BJ (cell line): ENCODE data around the gene SPSB1. TPM values are rescaled to one million over a fixed set of nuclear protein-coding genes. Genes with fewer than 3 reads are reported as not detected.
"Not testable (repeated sequence)": the region's sequence is repeated elsewhere in the genome, so short reads cannot be mapped to it uniquely, and the experiment has no call there.

Source experiments
- CTCF ChIA-PET: fragments of 350-600 bp; formaldehyde crosslinking; extraction: SDS; loops from one replicate; lab custom pipeline; 2021; ENCODE audit warnings: antibody characterized with exemption, inconsistent platforms; lab: Yijun Ruan, JAX
- POLR2A ChIA-PET: fragments of 300-600 bp; sonication (Branson Sonifier 250); formaldehyde crosslinking; extraction: SDS; loops from one replicate; lab custom pipeline; 2021; ENCODE audit warnings: antibody characterized with exemption; lab: Charles Lee
- DNase-seq: peaks from one replicate; pipeline ENCODE4 v3.0.0-alpha.2; 2011; ENCODE audit warnings: low read depth
- H3K27me3 ChIP-seq: 2 replicates; pipeline ENCODE4 v1.6.0; 2011; ENCODE audit warnings: low read length; ENCODE audit not compliant: control insufficient read depth, insufficient read depth
- H3K36me3 ChIP-seq: 2 replicates; pipeline ENCODE4 v1.5.1; 2011; ENCODE audit warnings: low read length; ENCODE audit not compliant: control insufficient read depth, insufficient read depth
- H3K4me3 ChIP-seq: 2 replicates; pipeline ENCODE4 v1.5.1; 2011; ENCODE audit warnings: low read depth, mild to moderate bottlenecking, control low read depth, low read length
- polyA plus RNA-seq: library from polyadenylated mRNA; depleted of rRNA; stranded (reverse); fragments of >200 nt; gene quantifications from 2 replicates; pipeline ENCODE4 v1.2.3, GENCODE V29; 2011
- TF ChIP-seq, protein P1 (sequence below): IDR thresholded peaks from 2 replicates; pipeline ENCODE4 v1.5.1; 2011; ENCODE audit warnings: low read depth, mild to moderate bottlenecking, control low read depth, inconsistent platforms, low read length, moderate library complexity; ENCODE audit not compliant: insufficient read depth

The SPSB1 gene
- polyA plus RNA-seq, 1 experiment = 19.8 TPM

- ChIA-PET POLR2A (no interaction called here), CTCF (interaction anchor here (2.2 kb wide), 1 partner anchor 8 kb away, joined by 4 read pairs; no protein-coding TSS in a partner anchor)
- DNase-seq = no peak
- Histone ChIP-seq H3K27me3 (peaks cover 4% of the 10 kb centered on the region; the same call in 1 of the 2 replicates), H3K36me3 (no peaks in the 10 kb centered on the region), H3K4me3 (no peak overlapping the region)
- TF ChIP-seq, protein P1, sequence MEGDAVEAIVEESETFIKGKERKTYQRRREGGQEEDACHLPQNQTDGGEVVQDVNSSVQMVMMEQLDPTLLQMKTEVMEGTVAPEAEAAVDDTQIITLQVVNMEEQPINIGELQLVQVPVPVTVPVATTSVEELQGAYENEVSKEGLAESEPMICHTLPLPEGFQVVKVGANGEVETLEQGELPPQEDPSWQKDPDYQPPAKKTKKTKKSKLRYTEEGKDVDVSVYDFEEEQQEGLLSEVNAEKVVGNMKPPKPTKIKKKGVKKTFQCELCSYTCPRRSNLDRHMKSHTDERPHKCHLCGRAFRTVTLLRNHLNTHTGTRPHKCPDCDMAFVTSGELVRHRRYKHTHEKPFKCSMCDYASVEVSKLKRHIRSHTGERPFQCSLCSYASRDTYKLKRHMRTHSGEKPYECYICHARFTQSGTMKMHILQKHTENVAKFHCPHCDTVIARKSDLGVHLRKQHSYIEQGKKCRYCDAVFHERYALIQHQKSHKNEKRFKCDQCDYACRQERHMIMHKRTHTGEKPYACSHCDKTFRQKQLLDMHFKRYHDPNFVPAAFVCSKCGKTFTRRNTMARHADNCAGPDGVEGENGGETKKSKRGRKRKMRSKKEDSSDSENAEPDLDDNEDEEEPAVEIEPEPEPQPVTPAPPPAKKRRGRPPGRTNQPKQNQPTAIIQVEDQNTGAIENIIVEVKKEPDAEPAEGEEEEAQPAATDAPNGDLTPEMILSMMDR = no peak
Observed at GRCh38 chr1:9384128-9384527, 91.4 kb downstream of the SPSB1 start.

DNA sequence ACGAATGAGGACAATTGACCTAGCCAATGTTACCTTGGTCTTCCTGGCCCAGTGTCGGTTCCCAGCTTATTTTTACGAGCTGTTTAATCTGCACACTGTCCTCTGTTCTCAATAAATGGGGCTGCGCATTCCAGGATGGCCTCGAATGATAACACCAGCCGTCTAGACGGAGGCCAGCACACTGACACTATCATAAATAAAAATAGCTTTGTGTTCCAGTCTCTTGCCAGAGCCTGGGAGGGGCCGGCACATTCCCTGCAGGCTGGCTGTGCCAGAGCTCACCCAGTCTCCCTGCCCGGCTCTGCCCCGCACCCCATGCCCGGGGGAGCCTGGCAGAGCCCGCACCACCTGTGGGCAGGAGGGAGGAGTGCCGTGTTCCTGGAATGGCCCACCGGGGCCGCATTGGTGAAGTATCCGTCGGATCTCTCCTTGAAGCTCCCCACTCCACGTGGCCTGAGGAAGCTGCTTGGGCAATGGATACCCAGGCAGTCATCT lies 92.1 kb downstream of the SPSB1 start:
- POLR2A ChIA-PET = no interaction called here
- DNase-seq = no peak
- H3K4me3 ChIP-seq = no peak overlapping the region
- H3K36me3 ChIP-seq = no peaks in the 10 kb centered on the region
- CTCF ChIA-PET = interaction anchor here (2.2 kb wide), 1 partner anchor 9 kb away, joined by 4 read pairs; no protein-coding TSS in a partner anchor
- TF ChIP-seq, protein P1 = no peak
- H3K27me3 ChIP-seq = peaks cover 4% of the 10 kb centered on the region; the same call in 1 of the 2 replicates

GRCh38 chr1:9385392-9385791 lies 92.7 kb downstream of the SPSB1 start:
- H3K36me3 ChIP-seq, DNase-seq, H3K4me3 ChIP-seq, H3K27me3 ChIP-seq, POLR2A ChIA-PET: not testable (repeated sequence)
- CTCF ChIA-PET = interaction anchor here (2.2 kb wide), 1 partner anchor 9 kb away, joined by 4 read pairs; no protein-coding TSS in a partner anchor

DNA sequence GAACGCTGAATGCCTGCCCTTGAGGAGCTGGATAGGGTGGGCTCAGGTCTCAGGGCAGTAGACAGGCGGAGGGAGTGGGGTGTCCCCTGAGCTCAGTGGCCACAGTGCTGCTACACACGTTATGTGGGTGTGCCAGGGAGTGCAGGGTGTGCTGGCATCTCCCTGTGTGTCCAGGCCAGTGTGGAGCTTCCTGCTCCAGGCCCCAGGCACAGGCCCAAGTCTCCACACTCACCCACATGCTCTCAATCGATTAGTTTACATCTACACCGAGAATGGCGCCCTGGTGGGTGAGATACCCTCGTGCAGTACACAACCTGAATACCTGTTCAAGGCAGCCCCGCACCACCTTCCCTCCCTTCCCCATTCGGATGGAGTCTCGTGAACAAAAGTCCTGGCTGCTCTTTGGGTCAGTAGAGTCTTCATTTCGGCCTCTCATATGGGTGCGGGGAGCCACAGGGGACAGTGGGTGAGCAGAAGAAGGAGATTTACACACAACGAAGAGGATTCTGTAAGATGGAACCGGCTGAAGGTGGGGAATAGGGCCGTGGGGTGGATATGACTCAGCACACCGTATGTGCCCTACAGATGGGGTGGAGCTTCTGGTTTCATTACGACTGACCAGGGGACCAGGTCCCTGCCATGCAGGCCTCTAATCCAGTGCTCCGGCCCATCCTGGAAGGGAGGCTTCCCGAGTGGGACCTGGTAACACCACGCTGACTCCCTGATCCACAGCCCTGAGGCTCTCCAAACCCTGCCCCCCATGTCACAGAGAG lies 93.3 kb downstream of the SPSB1 start:
- ChIA-PET CTCF (interaction anchor here (2.2 kb wide), 1 partner anchor 10 kb away, joined by 4 read pairs; no protein-coding TSS in a partner anchor), POLR2A (no interaction called here)
- TF ChIP-seq, protein P1 = no peak
- no peak for DNase-seq
- peaks cover 6% of the 10 kb centered on the region for H3K27me3 ChIP-seq
- no peaks in the 10 kb centered on the region for H3K36me3 ChIP-seq
- no peak overlapping the region for H3K4me3 ChIP-seq

- CTCF ChIA-PET = interaction anchor here (0.8 to 1.5 kb wide), 5 partner anchors 11 to 99 kb away, joined by 3 to 5 read pairs (median 4); no protein-coding TSS in a partner anchor
- no peak overlapping the region for H3K4me3 ChIP-seq
- no peak for DNase-seq
- POLR2A ChIA-PET = no interaction called here
- peaks cover 4% of the 10 kb centered on the region for H3K27me3 ChIP-seq
- TF ChIP-seq, protein P1 = no peak
- H3K36me3 ChIP-seq = no peaks in the 10 kb centered on the region
Observed at GRCh38 chr1:9388335-9389180, 95.9 kb downstream of the SPSB1 start.
